ENCODE results near the gene GRAMD2A. TPM values are rescaled to one million over a fixed set of nuclear protein-coding genes. Genes with fewer than 3 reads are reported as not detected.

Gene GRAMD2A
- total and polyA plus RNA-seq, 2 experiments from 2014 or later, result not detected

- Histone ChIP-seq H3K4me3 (no peak overlapping the region), H3K27ac (no peak overlapping the region), H3K4me2 (ENCODE audit: unreplicated experiment) (no peak overlapping the region), H3K9me3 (ENCODE audit: low read depth) (no peaks in the 10 kb centered on the region), H3K36me3 (ENCODE audit: low read depth) (no peaks in the 10 kb centered on the region), H3F3A (ENCODE audit: insufficient read depth) (no peaks in the 10 kb centered on the region), H2AFZ (no peak overlapping the region), H3K4me1 (ENCODE audit: insufficient read depth) (no peaks in the 10 kb centered on the region), H3K9me2 (ENCODE audit: insufficient read depth) (no peaks in the 10 kb centered on the region), H3K9ac (no peak overlapping the region), H4K20me1 (ENCODE audit: insufficient read depth) (no peaks in the 10 kb centered on the region), H3K27me3 (replicated peaks; ENCODE audit: insufficient read depth) (peaks cover 13% of the 10 kb centered on the region; the same call in 1 of the 2 replicates), H3K79me2 (ENCODE audit: insufficient read depth) (no peaks in the 10 kb centered on the region)
- no peak for DNase-seq
- TF ChIP-seq EZH2 (IDR thresholded peaks at IDR 0.05; ENCODE audit: insufficient read depth, poor library complexity, severe bottlenecking), result no peak
- no peak for TF ChIP-seq EZH2phosphoT487 (IDR thresholded peaks at IDR 0.05; ENCODE audit: insufficient read depth, low read depth)
- 66 to 67% methylated on average over 8 to 10 of the region's 10 CpGs for WGBS, 2 experiments (ENCODE audit: low coverage in 1 of 2, low lambda C conversion rate in 2 of 2, missing lambda C conversion rate in 2 of 2)
- in situ Hi-C loops (cut with MboI), result loop anchor here (25.0 kb wide), 1 partner anchor 707 kb away; no protein-coding TSS in a partner anchor
Observed at GRCh38 chr15:72169236-72169920, 28.2 kb downstream of the GRAMD2A start.

GRCh38 chr15:72168808-72169190, 28.8 kb downstream of the GRAMD2A start:
- H3K4me2 ChIP-seq (ENCODE audit: unreplicated experiment), result no peak overlapping the region
- in situ Hi-C loops (cut with MboI), result loop anchor here (25.0 kb wide), 1 partner anchor 706 kb away; no protein-coding TSS in a partner anchor
- no peak for TF ChIP-seq EZH2 (IDR thresholded peaks at IDR 0.05; ENCODE audit: insufficient read depth, poor library complexity, severe bottlenecking)
- TF ChIP-seq EZH2phosphoT487 (IDR thresholded peaks at IDR 0.05; ENCODE audit: insufficient read depth, low read depth), result no peak

GRCh38 chr15:72168131-72168807, 29.3 kb downstream of the GRAMD2A start:
- Histone ChIP-seq H3K9me3 (ENCODE audit: low read depth) (no peaks in the 10 kb centered on the region), H3K27ac (no peak overlapping the region), H2AFZ (no peak overlapping the region), H3F3A (ENCODE audit: insufficient read depth) (no peaks in the 10 kb centered on the region), H3K9ac (no peak overlapping the region), H3K4me1 (ENCODE audit: insufficient read depth) (no peaks in the 10 kb centered on the region), H4K20me1 (ENCODE audit: insufficient read depth) (no peaks in the 10 kb centered on the region), H3K9me2 (ENCODE audit: insufficient read depth) (no peaks in the 10 kb centered on the region), H3K4me3 (no peak overlapping the region), H3K36me3 (ENCODE audit: low read depth) (no peaks in the 10 kb centered on the region), H3K79me2 (ENCODE audit: insufficient read depth) (no peaks in the 10 kb centered on the region), H3K4me2 (ENCODE audit: unreplicated experiment) (no peak overlapping the region), H3K27me3 (replicated peaks; ENCODE audit: insufficient read depth) (peaks cover 13% of the 10 kb centered on the region; the same call in 1 of the 2 replicates)
- 54 to 58% methylated on average over 7 of the region's 7 CpGs for WGBS, 2 experiments (ENCODE audit: low coverage in 1 of 2, low lambda C conversion rate in 2 of 2, missing lambda C conversion rate in 2 of 2)
- TF ChIP-seq EZH2 (IDR thresholded peaks at IDR 0.05; ENCODE audit: insufficient read depth, poor library complexity, severe bottlenecking) (no peak), EZH2phosphoT487 (IDR thresholded peaks at IDR 0.05; ENCODE audit: insufficient read depth, low read depth) (no peak)
- in situ Hi-C loops (cut with MboI), result loop anchor here (25.0 kb wide), 1 partner anchor 706 kb away; no protein-coding TSS in a partner anchor
- no peak for DNase-seq

More at GRCh38 chr15:72168808-72169190, 28.8 kb downstream of the GRAMD2A start:
- H2AFZ ChIP-seq, result no peak overlapping the region
- no peaks in the 10 kb centered on the region for H3K36me3 ChIP-seq (ENCODE audit: low read depth)
- H3K9me3 ChIP-seq (ENCODE audit: low read depth), result no peaks in the 10 kb centered on the region
- H3F3A ChIP-seq (ENCODE audit: insufficient read depth), result no peaks in the 10 kb centered on the region
- H3K9me2 ChIP-seq (ENCODE audit: insufficient read depth), result no peaks in the 10 kb centered on the region
- H3K79me2 ChIP-seq (ENCODE audit: insufficient read depth), result no peaks in the 10 kb centered on the region
- no peak for DNase-seq
- no peaks in the 10 kb centered on the region for H4K20me1 ChIP-seq (ENCODE audit: insufficient read depth)
- 44 to 47% methylated on average over 4 of the region's 4 CpGs for WGBS, 2 experiments (ENCODE audit: low coverage in 1 of 2, low lambda C conversion rate in 2 of 2, missing lambda C conversion rate in 2 of 2)
- no peak overlapping the region for H3K27ac ChIP-seq
- no peak overlapping the region for H3K9ac ChIP-seq
- H3K4me1 ChIP-seq (ENCODE audit: insufficient read depth), result no peaks in the 10 kb centered on the region
- H3K27me3 ChIP-seq (replicated peaks; ENCODE audit: insufficient read depth), result peaks cover 13% of the 10 kb centered on the region; the same call in 1 of the 2 replicates
- no peak overlapping the region for H3K4me3 ChIP-seq

DNA sequence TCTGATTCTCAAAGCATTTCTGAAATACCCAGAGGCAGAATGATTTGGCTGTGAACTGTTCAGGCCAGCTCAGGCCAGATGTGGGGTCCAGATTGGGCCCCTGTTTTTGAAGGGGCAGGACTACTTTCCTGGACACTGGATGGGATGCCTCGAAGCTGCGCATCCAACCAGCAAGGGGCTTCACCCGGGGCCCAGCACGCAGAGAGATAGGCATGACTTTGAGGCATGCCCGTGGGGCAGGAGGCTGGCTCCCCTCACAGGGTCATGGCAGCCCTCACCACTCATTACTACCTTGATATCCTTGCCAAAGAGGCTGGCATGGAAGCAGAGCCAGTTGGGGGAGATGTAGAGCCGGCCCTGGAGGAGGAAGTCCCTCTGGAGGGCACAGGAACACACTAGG, 30.1 kb downstream of the GRAMD2A start:
- H3K9me3 ChIP-seq (ENCODE audit: low read depth), result no peaks in the 10 kb centered on the region
- WGBS, 2 experiments (ENCODE audit: low coverage in 1 of 2, low lambda C conversion rate in 2 of 2, missing lambda C conversion rate in 2 of 2), result 66 to 75% methylated on average over 5 to 6 of the region's 6 CpGs

More for the DNA sequence above, 30.1 kb downstream of the GRAMD2A start:
- DNase-seq, result no peak
- in situ Hi-C loops (cut with MboI), result loop anchor here (25.0 kb wide), 1 partner anchor 705 kb away; no protein-coding TSS in a partner anchor
- Histone ChIP-seq H3K27me3 (replicated peaks; ENCODE audit: insufficient read depth) (peaks cover 6% of the 10 kb centered on the region; the same call in 1 of the 2 replicates), H3K9me2 (ENCODE audit: insufficient read depth) (no peaks in the 10 kb centered on the region), H4K20me1 (ENCODE audit: insufficient read depth) (no peaks in the 10 kb centered on the region), H3K4me3 (no peak overlapping the region), H3K4me2 (ENCODE audit: unreplicated experiment) (no peak overlapping the region), H3K27ac (no peak overlapping the region), H2AFZ (no peak overlapping the region), H3F3A (ENCODE audit: insufficient read depth) (no peaks in the 10 kb centered on the region), H3K4me1 (ENCODE audit: insufficient read depth) (no peaks in the 10 kb centered on the region), H3K79me2 (ENCODE audit: insufficient read depth) (no peaks in the 10 kb centered on the region), H3K9ac (no peak overlapping the region), H3K36me3 (ENCODE audit: low read depth) (no peaks in the 10 kb centered on the region)
- no peak for TF ChIP-seq EZH2 (IDR thresholded peaks at IDR 0.05; ENCODE audit: insufficient read depth, poor library complexity, severe bottlenecking)
- TF ChIP-seq EZH2phosphoT487 (IDR thresholded peaks at IDR 0.05; ENCODE audit: insufficient read depth, low read depth), result no peak

Measured in GM23248 (cell line).